Measurements from ENCODE around the gene TRERF1. TPM values are rescaled to one million over a fixed set of nuclear protein-coding genes. Genes with fewer than 3 reads are reported as not detected.

Gene TRERF1
- total and polyA plus RNA-seq, 2 experiments from 2014 or later = 11.2 to 20.6 TPM

DNA sequence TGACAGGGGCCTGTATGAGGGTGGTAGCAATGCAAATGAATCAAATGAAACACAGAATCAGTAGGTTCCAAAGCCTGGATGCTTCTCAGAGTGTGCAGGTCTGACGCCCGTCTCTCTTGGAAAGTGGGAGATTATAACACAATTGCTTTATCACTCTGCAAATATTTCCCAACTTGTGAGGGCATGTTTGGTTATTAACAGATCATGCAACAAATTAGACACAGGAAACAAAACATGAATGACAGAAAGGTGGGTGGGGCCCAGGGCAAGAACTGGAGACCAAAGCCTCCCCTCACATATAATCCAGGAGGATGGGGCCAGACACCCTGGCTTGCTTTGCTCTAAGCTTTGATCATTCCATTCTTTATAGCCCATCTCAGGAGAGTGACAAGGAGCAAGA, 125.5 kb downstream of the TRERF1 start:
- no peak overlapping the region for H3K4me3 ChIP-seq
- no peak for ATAC-seq
- H3F3A ChIP-seq (replicated peaks; ENCODE audit: low read depth) = no peaks in the 10 kb centered on the region
- no peak overlapping the region for H3K27ac Mint-ChIP-seq
- TF ChIP-seq EZH2phosphoT487 (IDR thresholded peaks at IDR 0.05; ENCODE audit: unreplicated experiment) (no peak), STAT1 (IDR thresholded peaks at IDR 0.05; ENCODE audit: unreplicated experiment) (no peak), ZNF331 (CRISPR knock-in tag; IDR thresholded peaks at IDR 0.05; ENCODE audit: low read depth) (no peak), ZNF114 (CRISPR knock-in tag; IDR thresholded peaks at IDR 0.05) (no peak), POLR2AphosphoS5 (IDR thresholded peaks at IDR 0.05; ENCODE audit: low read depth) (no peak), CREB1 (CRISPR knock-in tag; IDR thresholded peaks at IDR 0.05; ENCODE audit: low read depth) (no peak), EZH2 (IDR thresholded peaks at IDR 0.05; ENCODE audit: low read depth, unreplicated experiment) (no peak), NANOG (IDR thresholded peaks at IDR 0.05; ENCODE audit: borderline replicate concordance) (no peak), JUNB (IDR thresholded peaks at IDR 0.05; ENCODE audit: unreplicated experiment) (no peak)
- TF ChIP-seq, protein P1, sequence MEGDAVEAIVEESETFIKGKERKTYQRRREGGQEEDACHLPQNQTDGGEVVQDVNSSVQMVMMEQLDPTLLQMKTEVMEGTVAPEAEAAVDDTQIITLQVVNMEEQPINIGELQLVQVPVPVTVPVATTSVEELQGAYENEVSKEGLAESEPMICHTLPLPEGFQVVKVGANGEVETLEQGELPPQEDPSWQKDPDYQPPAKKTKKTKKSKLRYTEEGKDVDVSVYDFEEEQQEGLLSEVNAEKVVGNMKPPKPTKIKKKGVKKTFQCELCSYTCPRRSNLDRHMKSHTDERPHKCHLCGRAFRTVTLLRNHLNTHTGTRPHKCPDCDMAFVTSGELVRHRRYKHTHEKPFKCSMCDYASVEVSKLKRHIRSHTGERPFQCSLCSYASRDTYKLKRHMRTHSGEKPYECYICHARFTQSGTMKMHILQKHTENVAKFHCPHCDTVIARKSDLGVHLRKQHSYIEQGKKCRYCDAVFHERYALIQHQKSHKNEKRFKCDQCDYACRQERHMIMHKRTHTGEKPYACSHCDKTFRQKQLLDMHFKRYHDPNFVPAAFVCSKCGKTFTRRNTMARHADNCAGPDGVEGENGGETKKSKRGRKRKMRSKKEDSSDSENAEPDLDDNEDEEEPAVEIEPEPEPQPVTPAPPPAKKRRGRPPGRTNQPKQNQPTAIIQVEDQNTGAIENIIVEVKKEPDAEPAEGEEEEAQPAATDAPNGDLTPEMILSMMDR (conservative IDR thresholded peaks at IDR 0.05; ENCODE audit: low read depth in 2 of 2) = no peak
- TF ChIP-seq, protein P2, sequence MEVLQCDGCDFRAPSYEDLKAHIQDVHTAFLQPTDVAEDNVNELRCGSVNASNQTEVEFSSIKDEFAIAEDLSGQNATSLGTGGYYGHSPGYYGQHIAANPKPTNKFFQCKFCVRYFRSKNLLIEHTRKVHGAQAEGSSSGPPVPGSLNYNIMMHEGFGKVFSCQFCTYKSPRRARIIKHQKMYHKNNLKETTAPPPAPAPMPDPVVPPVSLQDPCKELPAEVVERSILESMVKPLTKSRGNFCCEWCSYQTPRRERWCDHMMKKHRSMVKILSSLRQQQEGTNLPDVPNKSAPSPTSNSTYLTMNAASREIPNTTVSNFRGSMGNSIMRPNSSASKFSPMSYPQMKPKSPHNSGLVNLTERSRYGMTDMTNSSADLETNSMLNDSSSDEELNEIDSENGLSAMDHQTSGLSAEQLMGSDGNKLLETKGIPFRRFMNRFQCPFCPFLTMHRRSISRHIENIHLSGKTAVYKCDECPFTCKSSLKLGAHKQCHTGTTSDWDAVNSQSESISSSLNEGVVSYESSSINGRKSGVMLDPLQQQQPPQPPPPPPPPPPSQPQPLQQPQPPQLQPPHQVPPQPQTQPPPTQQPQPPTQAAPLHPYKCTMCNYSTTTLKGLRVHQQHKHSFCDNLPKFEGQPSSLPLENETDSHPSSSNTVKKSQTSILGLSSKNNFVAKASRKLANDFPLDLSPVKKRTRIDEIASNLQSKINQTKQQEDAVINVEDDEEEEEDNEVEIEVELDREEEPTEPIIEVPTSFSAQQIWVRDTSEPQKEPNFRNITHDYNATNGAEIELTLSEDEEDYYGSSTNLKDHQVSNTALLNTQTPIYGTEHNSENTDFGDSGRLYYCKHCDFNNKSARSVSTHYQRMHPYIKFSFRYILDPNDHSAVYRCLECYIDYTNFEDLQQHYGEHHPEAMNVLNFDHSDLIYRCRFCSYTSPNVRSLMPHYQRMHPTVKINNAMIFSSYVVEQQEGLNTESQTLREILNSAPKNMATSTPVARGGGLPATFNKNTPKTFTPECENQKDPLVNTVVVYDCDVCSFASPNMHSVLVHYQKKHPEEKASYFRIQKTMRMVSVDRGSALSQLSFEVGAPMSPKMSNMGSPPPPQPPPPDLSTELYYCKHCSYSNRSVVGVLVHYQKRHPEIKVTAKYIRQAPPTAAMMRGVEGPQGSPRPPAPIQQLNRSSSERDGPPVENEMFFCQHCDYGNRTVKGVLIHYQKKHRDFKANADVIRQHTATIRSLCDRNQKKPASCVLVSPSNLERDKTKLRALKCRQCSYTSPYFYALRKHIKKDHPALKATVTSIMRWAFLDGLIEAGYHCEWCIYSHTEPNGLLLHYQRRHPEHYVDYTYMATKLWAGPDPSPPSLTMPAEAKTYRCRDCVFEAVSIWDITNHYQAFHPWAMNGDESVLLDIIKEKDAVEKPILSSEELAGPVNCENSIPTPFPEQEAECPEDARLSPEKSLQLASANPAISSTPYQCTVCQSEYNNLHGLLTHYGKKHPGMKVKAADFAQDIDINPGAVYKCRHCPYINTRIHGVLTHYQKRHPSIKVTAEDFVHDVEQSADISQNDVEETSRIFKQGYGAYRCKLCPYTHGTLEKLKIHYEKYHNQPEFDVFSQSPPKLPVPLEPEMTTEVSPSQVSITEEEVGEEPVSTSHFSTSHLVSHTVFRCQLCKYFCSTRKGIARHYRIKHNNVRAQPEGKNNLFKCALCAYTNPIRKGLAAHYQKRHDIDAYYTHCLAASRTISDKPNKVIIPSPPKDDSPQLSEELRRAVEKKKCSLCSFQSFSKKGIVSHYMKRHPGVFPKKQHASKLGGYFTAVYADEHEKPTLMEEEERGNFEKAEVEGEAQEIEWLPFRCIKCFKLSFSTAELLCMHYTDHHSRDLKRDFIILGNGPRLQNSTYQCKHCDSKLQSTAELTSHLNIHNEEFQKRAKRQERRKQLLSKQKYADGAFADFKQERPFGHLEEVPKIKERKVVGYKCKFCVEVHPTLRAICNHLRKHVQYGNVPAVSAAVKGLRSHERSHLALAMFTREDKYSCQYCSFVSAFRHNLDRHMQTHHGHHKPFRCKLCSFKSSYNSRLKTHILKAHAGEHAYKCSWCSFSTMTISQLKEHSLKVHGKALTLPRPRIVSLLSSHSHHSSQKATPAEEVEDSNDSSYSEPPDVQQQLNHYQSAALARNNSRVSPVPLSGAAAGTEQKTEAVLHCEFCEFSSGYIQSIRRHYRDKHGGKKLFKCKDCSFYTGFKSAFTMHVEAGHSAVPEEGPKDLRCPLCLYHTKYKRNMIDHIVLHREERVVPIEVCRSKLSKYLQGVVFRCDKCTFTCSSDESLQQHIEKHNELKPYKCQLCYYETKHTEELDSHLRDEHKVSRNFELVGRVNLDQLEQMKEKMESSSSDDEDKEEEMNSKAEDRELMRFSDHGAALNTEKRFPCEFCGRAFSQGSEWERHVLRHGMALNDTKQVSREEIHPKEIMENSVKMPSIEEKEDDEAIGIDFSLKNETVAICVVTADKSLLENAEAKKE (CRISPR knock-in tag; IDR thresholded peaks at IDR 0.05) = no peak
- TF ChIP-seq, protein P3, sequence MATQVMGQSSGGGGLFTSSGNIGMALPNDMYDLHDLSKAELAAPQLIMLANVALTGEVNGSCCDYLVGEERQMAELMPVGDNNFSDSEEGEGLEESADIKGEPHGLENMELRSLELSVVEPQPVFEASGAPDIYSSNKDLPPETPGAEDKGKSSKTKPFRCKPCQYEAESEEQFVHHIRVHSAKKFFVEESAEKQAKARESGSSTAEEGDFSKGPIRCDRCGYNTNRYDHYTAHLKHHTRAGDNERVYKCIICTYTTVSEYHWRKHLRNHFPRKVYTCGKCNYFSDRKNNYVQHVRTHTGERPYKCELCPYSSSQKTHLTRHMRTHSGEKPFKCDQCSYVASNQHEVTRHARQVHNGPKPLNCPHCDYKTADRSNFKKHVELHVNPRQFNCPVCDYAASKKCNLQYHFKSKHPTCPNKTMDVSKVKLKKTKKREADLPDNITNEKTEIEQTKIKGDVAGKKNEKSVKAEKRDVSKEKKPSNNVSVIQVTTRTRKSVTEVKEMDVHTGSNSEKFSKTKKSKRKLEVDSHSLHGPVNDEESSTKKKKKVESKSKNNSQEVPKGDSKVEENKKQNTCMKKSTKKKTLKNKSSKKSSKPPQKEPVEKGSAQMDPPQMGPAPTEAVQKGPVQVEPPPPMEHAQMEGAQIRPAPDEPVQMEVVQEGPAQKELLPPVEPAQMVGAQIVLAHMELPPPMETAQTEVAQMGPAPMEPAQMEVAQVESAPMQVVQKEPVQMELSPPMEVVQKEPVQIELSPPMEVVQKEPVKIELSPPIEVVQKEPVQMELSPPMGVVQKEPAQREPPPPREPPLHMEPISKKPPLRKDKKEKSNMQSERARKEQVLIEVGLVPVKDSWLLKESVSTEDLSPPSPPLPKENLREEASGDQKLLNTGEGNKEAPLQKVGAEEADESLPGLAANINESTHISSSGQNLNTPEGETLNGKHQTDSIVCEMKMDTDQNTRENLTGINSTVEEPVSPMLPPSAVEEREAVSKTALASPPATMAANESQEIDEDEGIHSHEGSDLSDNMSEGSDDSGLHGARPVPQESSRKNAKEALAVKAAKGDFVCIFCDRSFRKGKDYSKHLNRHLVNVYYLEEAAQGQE (IDR thresholded peaks at IDR 0.05; ENCODE audit: unreplicated experiment) = no peak
- TF ChIP-seq, protein P4, sequence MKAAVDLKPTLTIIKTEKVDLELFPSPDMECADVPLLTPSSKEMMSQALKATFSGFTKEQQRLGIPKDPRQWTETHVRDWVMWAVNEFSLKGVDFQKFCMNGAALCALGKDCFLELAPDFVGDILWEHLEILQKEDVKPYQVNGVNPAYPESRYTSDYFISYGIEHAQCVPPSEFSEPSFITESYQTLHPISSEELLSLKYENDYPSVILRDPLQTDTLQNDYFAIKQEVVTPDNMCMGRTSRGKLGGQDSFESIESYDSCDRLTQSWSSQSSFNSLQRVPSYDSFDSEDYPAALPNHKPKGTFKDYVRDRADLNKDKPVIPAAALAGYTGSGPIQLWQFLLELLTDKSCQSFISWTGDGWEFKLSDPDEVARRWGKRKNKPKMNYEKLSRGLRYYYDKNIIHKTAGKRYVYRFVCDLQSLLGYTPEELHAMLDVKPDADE (IDR thresholded peaks at IDR 0.05) = no peak
- H3K27me3 ChIP-seq (ENCODE audit: insufficient read depth) = no peaks in the 10 kb centered on the region
- no peak overlapping the region for H3K4me3 Mint-ChIP-seq
- peaks cover 53% of the 10 kb centered on the region for H4K20me1 ChIP-seq (replicated peaks; ENCODE audit: insufficient read depth)
- no peak overlapping the region for H3K27ac ChIP-seq (ENCODE audit: low read depth)
- peaks cover 6% of the 10 kb centered on the region for H3K36me3 Mint-ChIP-seq (ENCODE audit: low read depth)
- peaks cover 84% of the 10 kb centered on the region for H3K79me2 ChIP-seq (replicated peaks; ENCODE audit: insufficient read depth)
- peaks cover 11% of the 10 kb centered on the region for H3K4me1 Mint-ChIP-seq
- no peak overlapping the region for H2AFZ ChIP-seq
- H3K9me3 Mint-ChIP-seq = no peaks in the 10 kb centered on the region
- no peaks in the 10 kb centered on the region for H3K9me2 ChIP-seq (ENCODE audit: insufficient read depth)
- H3K4me1 ChIP-seq (ENCODE audit: insufficient read depth) = peaks cover 5% of the 10 kb centered on the region; the same call in 1 of the 2 replicates
- no peak overlapping the region for H3K4me2 ChIP-seq
- peaks cover 3% of the 10 kb centered on the region for H3K27me3 Mint-ChIP-seq (ENCODE audit: insufficient read depth, low read depth, poor library complexity)
- H3K36me3 ChIP-seq (ENCODE audit: insufficient read depth) = no peaks in the 10 kb centered on the region
- no peak for DNase-seq (ENCODE audit: low spot score)

Data from GM23338 (cell line).